HepG2 (cell line): ENCODE results near the gene ECE2. TPM values are rescaled to one million over a fixed set of nuclear protein-coding genes. Genes with fewer than 3 reads are reported as not detected.

Experiments used
- ATAC-seq: fragments of 200-7000 bp; cut with Tn5 transposase; 3 replicates; pipeline ENCODE4 v1.9.1; 2020; ENCODE audit warnings: mild to moderate bottlenecking, moderate library complexity
- BruUV-seq: library from RNA; stranded (reverse); fragments of 400-500 nt; replicated peaks from 2 replicates; lab custom pipeline; 2021; lab: Mats Ljungman, UMichigan
- CTCF ChIA-PET: fragments of 300-600 bp; formaldehyde crosslinking; extraction: SDS; loops from one replicate; lab custom pipeline; 2021; ENCODE audit warnings: low total read pairs, inconsistent platforms, low intra/inter-chr PET ratio; lab: Yijun Ruan, JAX
- POLR2A ChIA-PET: fragments of 350-600 bp; sonication (Branson Sonifier 250); formaldehyde crosslinking; loops from one replicate; lab custom pipeline; 2020; ENCODE audit warnings: antibody characterized with exemption, inconsistent platforms; lab: Yijun Ruan, JAX
- DNase-seq: peaks from one replicate; pipeline ENCODE4 v3.0.0-alpha.2; 2015; ENCODE audit warnings: low spot score
- FAIRE-seq: peaks from 3 replicates; lab custom pipeline; 2011; peaks lifted over from hg19 to GRCh38; lab: Jason Lieb, UNC
- H2AFZ ChIP-seq: one replicate; pipeline ENCODE4 v1.6.1; 2011; ENCODE audit warnings: low read length, inconsistent platforms
- H3K27ac ChIP-seq: fragments of 300-600 bp; 3 replicates; pipeline ENCODE4 v1.8.0; 2011; ENCODE audit warnings: mixed run types, mild to moderate bottlenecking, mixed read lengths, low read length, inconsistent platforms; ENCODE audit not compliant: insufficient read depth; ENCODE audit errors: extremely low read length
- H3K27me3 ChIP-seq, 2 experiments: fragments of 200-600 bp in 1 of 2; 2 replicates in 1 of 2; 3 replicates in 1 of 2; pipeline versions ENCODE4 v1.6.0 to v1.8.0; 2011; ENCODE audit warnings: low read length in 2 of 2, mild to moderate bottlenecking in 2 of 2, moderate library complexity in 2 of 2, inconsistent platforms in 1 of 2; ENCODE audit not compliant: insufficient read depth in 2 of 2, control insufficient read depth in 1 of 2
- H3K36me3 ChIP-seq, 2 experiments: fragments of 200-600 bp in 1 of 2; replicated peaks in 1 of 2; 2 replicates in 1 of 2; 3 replicates in 1 of 2; pipeline versions ENCODE4 v1.5.1 to v1.8.0; 2011; ENCODE audit warnings: low read length in 2 of 2, inconsistent platforms in 1 of 2; ENCODE audit not compliant: insufficient read depth in 2 of 2, control insufficient read depth in 1 of 2
- H3K4me1 ChIP-seq: 2 replicates; pipeline ENCODE4 v1.5.1; 2012; ENCODE audit warnings: low read length, inconsistent platforms; ENCODE audit not compliant: insufficient read depth
- H3K4me2 ChIP-seq: 2 replicates; pipeline ENCODE4 v1.6.0; 2011; ENCODE audit warnings: low read depth, low read length, inconsistent platforms
- H3K4me3 ChIP-seq, 3 experiments: fragments of 200-600 bp in 1 of 3; sonication (generic), shearing (Covaris generic) in 1 of 3; replicated peaks in 1 of 3; 2 replicates each; pipeline ENCODE4 v1.5.1; 2011 to 2016; ENCODE audit warnings: low read length in 3 of 3, inconsistent platforms in 2 of 3, low read depth in 2 of 3, mild to moderate bottlenecking in 2 of 3, control low read depth in 1 of 3, mixed read lengths in 1 of 3; ENCODE audit not compliant: insufficient read depth in 1 of 3
- H3K79me2 ChIP-seq: one replicate; pipeline ENCODE4 v1.6.1; 2011; ENCODE audit warnings: low read length, inconsistent platforms; ENCODE audit not compliant: insufficient read depth
- H3K9ac ChIP-seq: 2 replicates; pipeline ENCODE4 v1.6.0; 2011; ENCODE audit warnings: mild to moderate bottlenecking, low read depth, low read length, inconsistent platforms; ENCODE audit not compliant: insufficient read depth
- H3K9me3 ChIP-seq: 2 replicates; pipeline ENCODE4 v1.5.1; 2012; ENCODE audit warnings: mild to moderate bottlenecking, low read length
- H4K20me1 ChIP-seq: 2 replicates; pipeline ENCODE4 v1.6.0; 2011; ENCODE audit warnings: inconsistent platforms, mild to moderate bottlenecking, low read length, moderate library complexity; ENCODE audit not compliant: insufficient read depth
- BHLHE40 ChIP-seq: IDR thresholded peaks from 2 replicates; pipeline ENCODE4 v1.6.1; 2011; ENCODE audit warnings: low read length, improper control_type of control experiment
- HOXD1 ChIP-seq: sonication (generic); formaldehyde crosslinking; IDR thresholded peaks from 2 replicates; pipeline ENCODE4 v1.5.0; 2020; ENCODE audit warnings: missing genetic modification reagents
- NR2F1 ChIP-seq, 2 experiments: fragments of 450-650 bp in 1 of 2; formaldehyde crosslinking in 1 of 2; IDR thresholded peaks; 2 replicates each; pipeline versions ENCODE4 v1.5.0 to v1.6.1; 2016 to 2020; ENCODE audit warnings: mild to moderate bottlenecking in 1 of 2, missing compliant biosample characterization in 1 of 2, missing genetic modification reagents in 1 of 2, moderate library complexity in 1 of 2
- SIN3A ChIP-seq: IDR thresholded peaks from 2 replicates; pipeline ENCODE4 v1.6.1; 2011; ENCODE audit warnings: low read depth, mild to moderate bottlenecking, control low read depth, low read length, borderline replicate concordance
- SIN3B ChIP-seq: fragments of 150-350 bp; IDR thresholded peaks from 2 replicates; pipeline ENCODE4 v1.6.1; 2014; ENCODE audit warnings: low read length
- ZFP37 ChIP-seq: sonication (generic); formaldehyde crosslinking; IDR thresholded peaks from 2 replicates; pipeline ENCODE4 v1.4.0; 2020; ENCODE audit warnings: missing genetic modification reagents, borderline replicate concordance
- ZMYM2 ChIP-seq: sonication (generic); formaldehyde crosslinking; IDR thresholded peaks from 2 replicates; pipeline ENCODE4 v1.8.0; 2022; ENCODE audit warnings: mild to moderate bottlenecking, missing genetic modification reagents
- ZNF335 ChIP-seq: sonication (generic); formaldehyde crosslinking; IDR thresholded peaks from 2 replicates; pipeline ENCODE4 v1.4.0; 2020; ENCODE audit warnings: missing genetic modification reagents
- ZNF550 ChIP-seq: sonication (generic); formaldehyde crosslinking; IDR thresholded peaks from 2 replicates; pipeline ENCODE4 v1.4.0; 2020; ENCODE audit warnings: mild to moderate bottlenecking, missing genetic modification reagents, borderline replicate concordance
- ZNF619 ChIP-seq: sonication (generic); formaldehyde crosslinking; IDR thresholded peaks from 2 replicates; pipeline ENCODE4 v1.4.0; 2020; ENCODE audit warnings: mild to moderate bottlenecking, missing genetic modification reagents
- ZNF660 ChIP-seq: sonication (generic); formaldehyde crosslinking; IDR thresholded peaks from 2 replicates; pipeline ENCODE4 v1.5.1; 2020; ENCODE audit warnings: mild to moderate bottlenecking, low read depth, missing genetic modification reagents, borderline replicate concordance
- ZNF746 ChIP-seq: sonication (generic); formaldehyde crosslinking; IDR thresholded peaks from 2 replicates; pipeline ENCODE4 v1.8.0; 2022; ENCODE audit warnings: mild to moderate bottlenecking, missing genetic modification reagents
- ZNF839 ChIP-seq: sonication (generic); formaldehyde crosslinking; IDR thresholded peaks from 2 replicates; pipeline ENCODE4 v1.4.0; 2020; ENCODE audit warnings: missing genetic modification reagents, mild to moderate bottlenecking, borderline replicate concordance
- WGBS: methylation state at CpG from one replicate; pipeline ENCODE4 v1.1.6; 2017; ENCODE audit warnings: low lambda C conversion rate; 5-methylcytosine and 5-hydroxymethylcytosine counted together
- in situ Hi-C: cut with HindIII; loops from 2 replicates; pipeline ENCODE4 v1.10.0; 2017; ENCODE audit warnings: low pct_unique_long_range_greater_than_20kb; ENCODE audit not compliant: extremely low pct_ligation_motif_present
- intact Hi-C: fragments of 100-400 bp; cut with micrococcal nuclease; formaldehyde crosslinking; loops from one replicate; pipeline ENCODE4 v1.10.0; 2022; ENCODE audit not compliant: unreplicated experiment
- polyA plus RNA-seq, 8 experiments: library from polyadenylated mRNA; depleted of rRNA in 3 of 8; stranded (reverse) in 7 of 8; unstranded in 1 of 8; fragments of >200 nt; fragmentation: Illumina TruSeq in 4 of 8; extraction: Trizol in 4 of 8; gene quantifications; 2 replicates each; pipeline versions ENCODE4 v1.2.1 to v1.2.3, GENCODE V29; 2011 to 2016; ENCODE audit warnings: low read depth in 4 of 8, missing spikeins in 1 of 8, mixed read lengths in 1 of 8; ENCODE audit not compliant: insufficient read depth in 1 of 8
- total RNA-seq, 5 experiments: library from RNA; depleted of rRNA; stranded (reverse); fragments of >200 nt; fragmentation: Illumina TruSeq; extraction: Trizol; gene quantifications; 2 replicates each; pipeline ENCODE4 v1.2.3, GENCODE V29; 2016; ENCODE audit warnings: low read depth in 1 of 5
- TF ChIP-seq, protein P1 (sequence below): sonication (generic); formaldehyde crosslinking; IDR thresholded peaks from 2 replicates; pipeline ENCODE4 v1.8.0; 2022; ENCODE audit warnings: missing genetic modification reagents, mild to moderate bottlenecking, moderate library complexity, borderline replicate concordance
- TF ChIP-seq, protein P2 (sequence below): sonication (generic); formaldehyde crosslinking; IDR thresholded peaks from 2 replicates; pipeline ENCODE4 v1.5.0; 2020; ENCODE audit warnings: missing genetic modification reagents
- TF ChIP-seq, protein P3 (sequence below): sonication (generic); formaldehyde crosslinking; conservative IDR thresholded peaks from 2 replicates; pipeline ENCODE4 v1.4.0; 2020; ENCODE audit warnings: missing genetic modification reagents
- TF ChIP-seq, protein P4 (sequence below): sonication (generic); formaldehyde crosslinking; IDR thresholded peaks from 2 replicates; pipeline ENCODE4 v1.8.0; 2022; ENCODE audit warnings: mild to moderate bottlenecking, missing genetic modification reagents; ENCODE audit not compliant: insufficient replicate concordance

ECE2 gene
- total and polyA plus RNA-seq, 2 of the 13 experiments (the other 11 are each of a cell fraction or from before 2014, with no cell fraction given): not detected

DNA sequence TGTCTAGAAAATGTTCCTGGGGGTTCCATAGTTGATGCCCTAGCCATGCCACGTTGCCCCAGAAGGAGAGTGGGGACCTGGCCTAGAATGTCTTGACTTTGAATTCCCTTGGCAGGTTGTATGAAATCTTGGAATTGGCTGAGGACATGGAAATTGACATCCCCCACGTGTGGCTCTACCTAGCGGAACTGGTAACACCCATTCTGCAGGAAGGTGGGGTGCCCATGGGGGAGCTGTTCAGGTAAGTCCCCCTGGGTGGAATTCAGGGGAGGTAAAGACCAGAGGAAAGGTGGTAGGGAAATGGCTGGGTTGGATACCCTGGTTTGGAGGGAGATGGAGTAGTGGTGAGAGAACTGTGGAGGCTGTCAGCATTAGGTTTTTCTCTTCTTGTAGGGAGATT lies 52.7 kb downstream of the ECE2 start:
- H3K79me2 ChIP-seq: peaks cover 5% of the 10 kb centered on the region
- FAIRE-seq: no peak
- in situ Hi-C loops: no loop called here

More for the DNA sequence above, 52.7 kb downstream of the ECE2 start:
- no peak for DNase-seq
- POLR2A ChIA-PET: no interaction called here
- Histone ChIP-seq H3K9me3 (no peaks in the 10 kb centered on the region), H3K27me3 (no peaks in the 10 kb centered on the region), H2AFZ (no peak overlapping the region), H3K4me2 (no peak overlapping the region), H3K9ac (no peak overlapping the region), H3K36me3 (peaks cover 53 to 92% of the 10 kb centered on the region in 2 experiments), H4K20me1 (peaks cover 5% of the 10 kb centered on the region; the same call in 1 of the 2 replicates), H3K27ac (no peak overlapping the region), H3K4me3 (no peak overlapping the region)
- 56% methylated on average over 3 of the region's 3 CpGs for WGBS
- ATAC-seq: no peak
- no TSS peak for BruUV-seq
- CTCF ChIA-PET: no interaction called here
- TF ChIP-seq ZNF839 (CRISPR knock-in tag) (no peak), ZNF660 (CRISPR knock-in tag) (no peak), ZNF746 (CRISPR knock-in tag) (no peak), SIN3A (no peak), ZMYM2 (CRISPR knock-in tag) (no peak), NR2F1 (CRISPR knock-in tag; IDR thresholded peaks at IDR 0.05) (no peak), ZNF619 (CRISPR knock-in tag) (no peak), ZNF335 (CRISPR knock-in tag) (no peak), BHLHE40 (no peak), SIN3B (no peak), ZFP37 (CRISPR knock-in tag) (no peak), HOXD1 (CRISPR knock-in tag) (no peak), ZNF550 (CRISPR knock-in tag) (no peak)
- TF ChIP-seq, protein P1, sequence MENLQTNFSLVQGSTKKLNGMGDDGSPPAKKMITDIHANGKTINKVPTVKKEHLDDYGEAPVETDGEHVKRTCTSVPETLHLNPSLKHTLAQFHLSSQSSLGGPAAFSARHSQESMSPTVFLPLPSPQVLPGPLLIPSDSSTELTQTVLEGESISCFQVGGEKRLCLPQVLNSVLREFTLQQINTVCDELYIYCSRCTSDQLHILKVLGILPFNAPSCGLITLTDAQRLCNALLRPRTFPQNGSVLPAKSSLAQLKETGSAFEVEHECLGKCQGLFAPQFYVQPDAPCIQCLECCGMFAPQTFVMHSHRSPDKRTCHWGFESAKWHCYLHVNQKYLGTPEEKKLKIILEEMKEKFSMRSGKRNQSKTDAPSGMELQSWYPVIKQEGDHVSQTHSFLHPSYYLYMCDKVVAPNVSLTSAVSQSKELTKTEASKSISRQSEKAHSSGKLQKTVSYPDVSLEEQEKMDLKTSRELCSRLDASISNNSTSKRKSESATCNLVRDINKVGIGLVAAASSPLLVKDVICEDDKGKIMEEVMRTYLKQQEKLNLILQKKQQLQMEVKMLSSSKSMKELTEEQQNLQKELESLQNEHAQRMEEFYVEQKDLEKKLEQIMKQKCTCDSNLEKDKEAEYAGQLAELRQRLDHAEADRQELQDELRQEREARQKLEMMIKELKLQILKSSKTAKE (CRISPR knock-in tag): no peak
- TF ChIP-seq, protein P2, sequence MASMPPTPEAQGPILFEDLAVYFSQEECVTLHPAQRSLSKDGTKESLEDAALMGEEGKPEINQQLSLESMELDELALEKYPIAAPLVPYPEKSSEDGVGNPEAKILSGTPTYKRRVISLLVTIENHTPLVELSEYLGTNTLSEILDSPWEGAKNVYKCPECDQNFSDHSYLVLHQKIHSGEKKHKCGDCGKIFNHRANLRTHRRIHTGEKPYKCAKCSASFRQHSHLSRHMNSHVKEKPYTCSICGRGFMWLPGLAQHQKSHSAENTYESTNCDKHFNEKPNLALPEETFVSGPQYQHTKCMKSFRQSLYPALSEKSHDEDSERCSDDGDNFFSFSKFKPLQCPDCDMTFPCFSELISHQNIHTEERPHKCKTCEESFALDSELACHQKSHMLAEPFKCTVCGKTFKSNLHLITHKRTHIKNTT (CRISPR knock-in tag): no peak
- TF ChIP-seq, protein P3, sequence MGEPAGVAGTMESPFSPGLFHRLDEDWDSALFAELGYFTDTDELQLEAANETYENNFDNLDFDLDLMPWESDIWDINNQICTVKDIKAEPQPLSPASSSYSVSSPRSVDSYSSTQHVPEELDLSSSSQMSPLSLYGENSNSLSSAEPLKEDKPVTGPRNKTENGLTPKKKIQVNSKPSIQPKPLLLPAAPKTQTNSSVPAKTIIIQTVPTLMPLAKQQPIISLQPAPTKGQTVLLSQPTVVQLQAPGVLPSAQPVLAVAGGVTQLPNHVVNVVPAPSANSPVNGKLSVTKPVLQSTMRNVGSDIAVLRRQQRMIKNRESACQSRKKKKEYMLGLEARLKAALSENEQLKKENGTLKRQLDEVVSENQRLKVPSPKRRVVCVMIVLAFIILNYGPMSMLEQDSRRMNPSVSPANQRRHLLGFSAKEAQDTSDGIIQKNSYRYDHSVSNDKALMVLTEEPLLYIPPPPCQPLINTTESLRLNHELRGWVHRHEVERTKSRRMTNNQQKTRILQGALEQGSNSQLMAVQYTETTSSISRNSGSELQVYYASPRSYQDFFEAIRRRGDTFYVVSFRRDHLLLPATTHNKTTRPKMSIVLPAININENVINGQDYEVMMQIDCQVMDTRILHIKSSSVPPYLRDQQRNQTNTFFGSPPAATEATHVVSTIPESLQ (CRISPR knock-in tag): no peak
- TF ChIP-seq, protein P4, sequence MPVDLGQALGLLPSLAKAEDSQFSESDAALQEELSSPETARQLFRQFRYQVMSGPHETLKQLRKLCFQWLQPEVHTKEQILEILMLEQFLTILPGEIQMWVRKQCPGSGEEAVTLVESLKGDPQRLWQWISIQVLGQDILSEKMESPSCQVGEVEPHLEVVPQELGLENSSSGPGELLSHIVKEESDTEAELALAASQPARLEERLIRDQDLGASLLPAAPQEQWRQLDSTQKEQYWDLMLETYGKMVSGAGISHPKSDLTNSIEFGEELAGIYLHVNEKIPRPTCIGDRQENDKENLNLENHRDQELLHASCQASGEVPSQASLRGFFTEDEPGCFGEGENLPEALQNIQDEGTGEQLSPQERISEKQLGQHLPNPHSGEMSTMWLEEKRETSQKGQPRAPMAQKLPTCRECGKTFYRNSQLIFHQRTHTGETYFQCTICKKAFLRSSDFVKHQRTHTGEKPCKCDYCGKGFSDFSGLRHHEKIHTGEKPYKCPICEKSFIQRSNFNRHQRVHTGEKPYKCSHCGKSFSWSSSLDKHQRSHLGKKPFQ (CRISPR knock-in tag): no peak
- TF ChIP-seq, all 625 proteins: peak for 0
- intact Hi-C loops: no loop called here
- no peaks in the 10 kb centered on the region for H3K4me1 ChIP-seq
